NCI-H1694 (cell line): ENCODE data around the gene METTL23.
"Not testable (repeated sequence)": the region's sequence is repeated elsewhere in the genome, so short reads cannot be mapped to it uniquely, and the experiment has no call there.

Experiments
- DNase-seq: peaks from one replicate; lab custom pipeline; 2025; lab: John Stamatoyannopoulos, UW

The METTL23 gene

DNA sequence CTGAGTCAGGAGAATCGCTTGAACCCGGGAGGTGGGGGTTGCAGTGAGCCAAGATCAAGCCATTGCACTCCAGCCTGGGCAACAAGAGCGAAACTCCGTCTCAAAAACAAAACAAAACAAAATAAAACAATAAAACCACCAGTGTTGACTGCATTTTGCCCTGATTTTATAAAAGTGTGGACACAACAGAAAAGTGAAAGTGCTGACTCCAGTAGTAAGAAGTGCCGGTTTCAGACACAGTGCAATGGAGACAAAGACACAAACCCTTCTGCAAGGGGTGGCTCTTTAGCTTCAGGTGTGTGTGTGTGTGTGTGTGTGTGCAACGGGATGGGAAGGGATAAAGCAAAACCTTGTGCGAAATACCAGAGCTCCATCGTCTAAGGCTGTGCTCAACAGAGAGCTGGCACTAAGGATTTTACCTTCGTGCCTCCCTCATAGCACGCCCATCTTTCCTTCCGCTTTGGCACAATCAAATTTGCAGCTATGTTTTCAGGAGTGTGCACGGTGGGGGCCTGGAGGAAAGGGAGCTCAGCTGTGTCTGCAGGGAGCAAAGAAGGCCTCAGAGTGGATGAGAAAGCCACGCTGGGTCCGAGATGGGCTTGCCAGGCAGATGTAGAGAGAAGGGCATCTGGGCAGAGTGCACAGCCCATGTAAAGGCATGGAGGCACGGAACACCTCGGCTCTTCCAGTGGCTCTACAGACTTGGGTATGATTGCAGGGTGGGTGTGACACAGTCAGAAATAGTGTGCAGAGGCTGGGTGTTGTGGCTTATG is 31.4 kb upstream of the METTL23 start:
- DNase-seq: no peak

GRCh38 chr17:76696763-76697701 is 29.6 kb upstream of the METTL23 start:
- DNase-seq: no peak

GRCh38 chr17:76697702-76698465 is 28.8 kb upstream of the METTL23 start:
- no peak for DNase-seq

DNA sequence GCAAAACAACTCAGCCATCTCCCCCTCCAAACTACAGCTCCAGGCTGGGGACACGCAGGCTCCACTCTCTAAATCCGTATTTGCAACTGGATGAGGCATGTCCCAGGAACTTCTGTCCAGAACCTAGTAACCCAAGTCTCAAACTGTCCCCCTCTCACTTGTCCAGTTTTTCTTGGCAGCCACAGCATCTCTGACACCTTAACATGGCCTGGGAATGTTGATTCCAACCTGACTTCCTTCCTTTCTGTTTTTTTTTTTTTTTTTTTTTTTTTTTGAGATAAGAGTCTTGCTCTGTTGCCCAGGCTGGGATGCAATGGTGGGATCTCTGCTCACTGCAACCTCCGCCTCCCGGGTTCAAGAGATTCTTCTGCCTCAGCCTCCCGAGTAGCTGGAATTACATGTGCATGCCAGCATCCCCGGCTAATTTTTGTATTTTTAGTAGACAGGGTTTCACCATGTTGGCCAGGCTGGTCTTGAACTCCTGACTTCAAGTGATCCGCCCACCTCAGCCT is 28.1 kb upstream of the METTL23 start:
- DNase-seq: not testable (repeated sequence)

DNA sequence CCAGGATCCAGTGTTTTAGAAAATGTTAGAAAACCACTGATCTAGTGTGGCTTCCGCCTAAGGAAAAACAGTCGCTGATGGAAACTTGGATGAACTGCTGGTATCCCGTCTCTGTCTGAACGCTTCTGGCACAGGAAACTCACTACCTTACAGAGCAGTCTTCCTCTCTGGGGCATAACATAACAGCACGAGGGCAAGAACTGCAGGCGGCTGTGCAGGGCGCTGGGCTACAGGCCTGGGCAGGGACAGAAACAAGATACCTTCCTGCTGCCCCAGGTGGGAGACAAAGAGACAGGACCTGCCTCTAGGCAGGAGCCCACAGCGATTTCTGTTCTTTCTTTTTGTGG is 26.4 kb upstream of the METTL23 start:
- DNase-seq: no peak

GRCh38 chr17:76700617-76701470 is 25.8 kb upstream of the METTL23 start:
- no peak for DNase-seq

- DNase-seq: no peak
Measured at GRCh38 chr17:76701471-76701967, 25.1 kb upstream of the METTL23 start.

GRCh38 chr17:76702076-76702475 is 24.6 kb upstream of the METTL23 start:
- no peak for DNase-seq

DNA sequence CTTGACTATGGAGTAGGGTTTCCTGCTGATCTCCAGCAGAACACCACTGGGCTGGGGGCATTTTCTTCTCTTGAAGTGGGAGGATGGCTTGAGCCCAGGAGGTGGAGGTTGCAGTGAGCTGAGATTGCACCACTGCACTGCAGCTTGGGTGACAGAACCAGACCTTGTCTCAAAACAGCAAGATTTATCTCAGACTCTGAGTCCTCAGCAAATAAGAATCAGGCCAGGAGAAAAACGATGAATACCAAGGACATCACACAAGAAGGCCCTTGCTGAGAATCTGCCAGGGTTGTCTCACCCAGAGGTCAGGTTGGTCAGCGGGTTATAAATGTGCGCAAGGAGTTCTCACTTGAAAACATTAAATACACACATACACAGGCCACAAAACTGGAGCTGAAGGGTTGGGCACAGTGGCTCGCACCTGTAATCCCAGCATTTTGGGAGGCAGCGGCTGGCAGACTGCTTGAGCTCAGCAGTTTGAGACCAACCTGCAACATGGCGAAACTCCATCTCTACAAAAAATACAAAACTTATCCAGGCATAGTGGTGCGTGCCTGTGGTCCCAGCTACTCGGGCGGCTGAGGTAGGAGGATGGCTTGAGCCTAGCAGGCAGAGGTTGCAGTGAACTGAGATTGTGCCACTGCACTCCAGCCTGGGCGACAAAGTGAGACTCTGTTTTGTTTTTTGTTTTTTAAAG is 23.6 kb upstream of the METTL23 start:
- no peak for DNase-seq

DNA sequence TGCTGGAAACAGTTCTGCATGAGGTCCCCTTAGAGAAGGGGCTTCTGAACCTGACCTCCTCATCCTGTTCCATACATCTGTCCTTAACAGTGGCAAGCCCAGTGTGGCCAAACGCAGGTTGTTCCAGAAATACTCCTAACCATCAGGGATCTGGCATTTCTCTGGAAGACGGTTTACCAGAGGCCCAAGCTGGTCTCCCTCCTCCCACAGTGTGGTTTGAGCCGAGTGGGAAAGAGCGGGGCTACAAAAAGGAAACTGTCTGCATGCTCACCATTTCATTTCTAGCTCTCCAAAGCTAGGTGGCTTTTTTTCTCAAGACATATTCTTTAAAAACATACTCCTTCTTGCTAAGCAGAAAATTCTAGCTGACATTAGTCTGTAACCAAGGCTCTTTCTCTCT is 21.8 kb upstream of the METTL23 start:
- no peak for DNase-seq

DNA sequence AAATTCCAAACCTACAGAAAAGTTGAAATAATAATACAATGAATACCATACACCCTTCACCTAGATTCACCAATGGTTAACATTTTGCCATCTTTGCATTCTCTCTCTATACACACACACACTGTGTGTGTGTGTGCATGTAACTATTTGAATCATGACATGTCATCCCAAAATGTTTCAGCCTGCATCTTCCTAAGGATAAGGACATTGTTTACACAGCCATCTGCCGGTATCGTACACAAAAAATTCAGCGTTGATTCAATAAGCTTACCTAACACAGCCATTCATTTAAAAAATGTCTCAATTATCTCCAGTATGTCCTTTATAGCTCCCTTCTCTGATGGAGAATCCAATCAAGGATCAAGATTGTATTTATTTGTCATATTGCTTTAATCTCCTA is 19.8 kb upstream of the METTL23 start:
- DNase-seq: no peak

DNA sequence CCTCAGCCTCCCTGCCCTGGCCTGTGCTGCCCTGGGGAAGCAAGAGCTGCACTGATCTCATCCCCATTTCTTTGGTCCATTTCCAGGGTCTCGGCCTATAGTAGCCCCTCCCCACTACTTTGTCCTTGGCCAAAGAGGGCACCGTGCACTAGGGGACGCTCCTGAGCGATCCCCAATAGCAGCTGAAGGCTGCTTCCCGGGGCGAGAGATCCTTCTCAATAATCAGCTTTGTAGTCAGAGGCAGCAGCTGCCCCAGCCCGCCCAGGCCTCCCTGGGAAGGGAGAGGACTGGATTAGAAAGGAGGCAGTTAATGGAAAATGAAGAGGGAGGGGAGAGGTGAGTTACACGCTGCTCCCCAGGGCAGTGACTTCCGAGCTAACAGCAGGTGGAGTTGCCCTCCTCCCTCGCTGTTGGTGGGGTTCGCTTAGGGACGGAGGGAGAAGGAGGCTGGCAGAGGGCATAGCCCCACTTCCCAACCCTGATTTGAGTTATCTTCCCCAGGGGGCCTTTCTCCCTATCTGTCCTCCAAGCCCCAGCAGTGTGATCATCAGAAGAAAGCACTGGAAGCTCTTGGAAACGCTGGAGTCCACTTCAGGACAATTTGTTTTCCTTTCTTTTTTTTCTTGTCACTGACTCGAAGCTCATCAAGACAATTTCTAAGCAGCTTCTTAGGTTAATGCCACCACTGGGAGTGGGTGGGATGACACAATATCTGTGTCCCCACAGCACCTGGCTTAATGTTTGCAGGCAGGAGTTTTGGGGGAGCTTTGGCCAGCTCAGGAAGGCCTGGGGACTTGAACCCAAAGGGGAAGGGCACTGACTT is 18.4 kb upstream of the METTL23 start:
- no peak for DNase-seq

- DNase-seq: no peak
Measured at GRCh38 chr17:76709077-76709950, 17.3 kb upstream of the METTL23 start.

DNA sequence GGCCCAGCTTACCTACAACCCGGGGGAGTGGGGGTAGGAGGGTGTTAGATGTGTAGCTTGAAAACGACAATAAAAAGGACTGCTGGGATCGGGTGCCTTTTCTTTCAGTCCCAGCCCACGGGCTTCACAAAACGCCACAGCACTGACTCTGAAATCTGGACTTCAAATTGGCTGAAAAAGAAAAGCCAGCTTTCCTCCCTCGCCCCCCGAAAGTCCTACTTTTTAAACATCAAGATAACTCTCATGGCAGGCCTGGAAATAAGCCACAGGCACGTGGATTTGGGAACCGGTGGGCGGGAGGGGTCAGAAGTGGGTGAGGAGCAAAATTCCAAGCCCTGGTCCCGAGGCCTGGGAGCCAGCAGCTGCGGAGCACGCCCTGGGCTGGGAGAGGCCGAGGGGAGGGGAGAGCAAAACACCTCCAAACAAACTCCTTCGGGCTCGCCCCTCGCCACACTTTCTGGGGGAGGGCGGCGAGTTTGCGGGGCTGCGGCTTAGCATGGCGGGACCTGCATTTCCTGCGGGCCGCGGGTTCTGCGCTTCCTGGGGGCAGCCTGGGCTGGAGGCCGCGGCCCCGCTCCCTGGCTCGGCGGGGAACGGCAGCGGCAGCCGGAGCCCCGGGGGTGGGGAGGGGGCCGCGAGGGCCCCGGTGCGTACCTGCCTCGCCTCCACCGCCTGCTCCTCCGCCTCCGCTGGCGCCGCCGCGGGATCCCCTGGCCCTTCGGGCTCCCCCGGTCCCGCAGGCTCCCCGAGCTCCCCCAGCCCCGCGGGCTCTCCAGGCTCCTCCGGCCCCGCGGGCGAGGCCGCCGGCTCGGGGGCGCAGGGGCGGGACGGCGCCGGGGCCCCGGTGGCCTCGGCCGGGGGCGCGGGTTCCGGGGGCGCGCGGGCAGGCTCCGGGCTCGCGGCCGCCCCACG is 16.4 kb upstream of the METTL23 start:
- not testable (repeated sequence) for DNase-seq

GRCh38 chr17:76710863-76711611 is 15.6 kb upstream of the METTL23 start, which contains the start of gene MXRA7:
Gene MXRA7, minus strand, starts transcription at chr17:76710965. Its CDS starts 19 bp downstream, at chr17:76710946.
- DNase-seq: no peak

DNA sequence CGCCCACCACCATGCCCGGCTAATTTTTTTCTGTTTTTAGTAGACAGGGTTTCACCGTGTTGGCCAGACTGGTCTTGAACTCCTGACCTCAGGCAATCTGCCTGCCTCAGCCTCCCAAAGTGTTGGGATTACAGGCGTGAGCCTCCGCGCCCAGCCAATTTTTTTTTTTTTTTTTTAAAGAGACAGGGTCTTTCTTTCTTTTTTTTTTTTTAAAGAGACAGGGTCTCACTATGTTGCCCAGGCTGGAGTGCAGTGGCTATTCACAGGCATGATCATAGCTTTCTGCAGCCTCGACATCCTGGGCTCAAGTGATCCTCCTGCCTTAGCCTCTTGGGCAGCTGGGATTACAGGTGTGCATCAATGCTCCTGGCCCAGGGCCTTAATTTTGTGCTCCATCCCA is 14.3 kb upstream of the METTL23 start:
- not testable (repeated sequence) for DNase-seq

- no peak for DNase-seq
Measured at GRCh38 chr17:76713765-76714164, 12.9 kb upstream of the METTL23 start.
